Fibroblast of mammary gland (primary cell): ENCODE results near the gene CDH23.

Experiments
- DNase-seq: peaks from one replicate; pipeline ENCODE4 v3.0.0-alpha.2; 2010; ENCODE audit warnings: low read depth
- H3K4me3 ChIP-seq: 2 replicates; pipeline ENCODE4 v1.5.1; 2011; ENCODE audit warnings: low read depth, mild to moderate bottlenecking, low read length, moderate library complexity; ENCODE audit not compliant: control insufficient read depth
- CTCF ChIP-seq: conservative IDR thresholded peaks from 2 replicates; pipeline ENCODE4 v1.5.1; 2011; ENCODE audit warnings: low read depth, low read length, inconsistent platforms; ENCODE audit not compliant: control insufficient read depth, insufficient read depth

The CDH23 gene

GRCh38 chr10:71531485-71532446 is 135.0 kb downstream of the CDH23 start:
- no peak for TF ChIP-seq CTCF
- no peak overlapping the region for H3K4me3 ChIP-seq
- no peak for DNase-seq

DNA sequence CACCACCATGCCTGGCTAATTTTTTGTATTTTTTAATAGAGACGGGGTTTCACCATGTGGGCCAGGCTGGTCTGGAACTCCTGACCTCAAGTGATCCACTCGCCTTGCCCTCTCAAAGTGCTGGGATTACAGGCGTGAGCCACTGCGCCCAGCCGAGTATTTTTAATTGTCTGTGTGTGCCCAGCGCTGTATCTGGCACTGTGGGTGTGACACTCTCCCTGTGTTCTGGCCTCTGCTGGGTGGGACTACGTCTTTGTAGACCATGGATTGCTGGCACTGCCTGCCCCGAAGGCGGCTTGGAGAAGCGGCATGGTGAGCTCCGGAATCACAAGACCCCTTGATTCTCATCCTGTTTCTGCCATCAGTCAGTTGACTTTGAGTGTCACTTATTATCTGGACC is 136.2 kb downstream of the CDH23 start:
- no peak for TF ChIP-seq CTCF
- no peak for DNase-seq
- no peak overlapping the region for H3K4me3 ChIP-seq

DNA sequence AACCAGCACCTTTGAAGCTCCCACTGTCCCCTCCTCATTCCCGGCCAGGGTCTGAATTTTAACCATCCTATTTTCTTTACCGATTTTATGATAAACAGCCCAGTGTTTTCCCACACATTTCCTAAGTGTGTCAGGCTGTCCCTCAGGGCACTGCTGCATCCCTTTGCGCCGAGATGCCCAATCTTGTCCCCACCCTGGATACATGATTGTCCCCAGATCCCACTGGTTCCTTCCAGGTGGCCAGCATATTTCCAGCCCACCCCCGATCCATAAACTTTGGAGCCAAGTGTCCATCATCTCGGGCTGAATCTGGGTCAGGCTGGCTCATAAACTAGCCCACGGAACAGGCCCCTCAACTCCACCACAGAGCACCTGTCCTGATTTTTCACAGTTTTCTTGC is 137.2 kb downstream of the CDH23 start:
- DNase-seq, result no peak
- no peak overlapping the region for H3K4me3 ChIP-seq
- TF ChIP-seq CTCF, result no peak

DNA sequence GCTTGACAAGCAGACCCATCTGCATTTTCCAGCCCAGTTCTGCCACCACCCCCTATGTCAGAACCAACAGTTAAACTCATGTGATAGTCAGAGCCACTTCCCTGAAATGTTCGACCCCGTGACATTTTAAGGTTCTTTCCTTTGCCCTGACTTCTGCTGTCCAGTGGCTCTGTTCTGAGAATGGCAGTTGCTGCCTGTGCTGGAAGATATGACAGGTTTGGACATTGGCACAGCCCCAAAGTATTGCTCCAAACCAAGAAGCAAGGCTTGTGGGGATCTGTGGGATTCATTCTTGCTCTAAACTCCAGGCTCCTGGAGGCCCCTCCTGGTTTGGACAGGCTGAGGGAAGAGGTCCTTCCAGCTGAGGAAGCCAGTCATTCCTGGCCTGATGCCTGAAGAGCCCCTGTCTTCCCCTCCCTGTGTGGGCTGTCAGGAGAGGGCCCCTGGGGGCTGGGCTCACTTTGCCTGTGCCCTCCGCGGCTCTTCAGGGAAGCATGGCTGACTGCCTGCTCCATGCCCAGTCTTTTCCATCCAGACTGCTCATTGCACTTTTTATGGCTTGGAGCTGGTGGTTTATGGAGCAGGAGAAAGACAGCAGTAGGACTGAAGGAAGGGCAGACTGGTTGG is 138.0 kb downstream of the CDH23 start:
- DNase-seq, result no peak
- H3K4me3 ChIP-seq, result no peak overlapping the region
- no peak for TF ChIP-seq CTCF

GRCh38 chr10:71536332-71536731 is 139.6 kb downstream of the CDH23 start:
- no peak for TF ChIP-seq CTCF
- no peak overlapping the region for H3K4me3 ChIP-seq
- peak; percentile 27 for DNase-seq

- H3K4me3 ChIP-seq, result no peak overlapping the region
- no peak for DNase-seq
- TF ChIP-seq CTCF, result no peak
Measured at GRCh38 chr10:71537125-71537524, 140.4 kb downstream of the CDH23 start.
